GM12865 (cell line): ENCODE measurements around the gene EIF4B.

ENCODE experiments used
- DNase-seq: peaks from one replicate; pipeline ENCODE4 v3.0.0; 2010; ENCODE audit warnings: low read depth
- H3K4me3 ChIP-seq: 2 replicates; pipeline ENCODE4 v1.5.1; 2011; ENCODE audit warnings: mild to moderate bottlenecking, low read depth, low read length, control low read depth
- TF ChIP-seq, protein P1 (sequence below): IDR thresholded peaks from 2 replicates; pipeline ENCODE4 v1.5.1; 2011; ENCODE audit warnings: low read length, control low read depth, low read depth, inconsistent platforms; ENCODE audit not compliant: insufficient read depth; ENCODE audit errors: missing control alignments

EIF4B gene

DNA sequence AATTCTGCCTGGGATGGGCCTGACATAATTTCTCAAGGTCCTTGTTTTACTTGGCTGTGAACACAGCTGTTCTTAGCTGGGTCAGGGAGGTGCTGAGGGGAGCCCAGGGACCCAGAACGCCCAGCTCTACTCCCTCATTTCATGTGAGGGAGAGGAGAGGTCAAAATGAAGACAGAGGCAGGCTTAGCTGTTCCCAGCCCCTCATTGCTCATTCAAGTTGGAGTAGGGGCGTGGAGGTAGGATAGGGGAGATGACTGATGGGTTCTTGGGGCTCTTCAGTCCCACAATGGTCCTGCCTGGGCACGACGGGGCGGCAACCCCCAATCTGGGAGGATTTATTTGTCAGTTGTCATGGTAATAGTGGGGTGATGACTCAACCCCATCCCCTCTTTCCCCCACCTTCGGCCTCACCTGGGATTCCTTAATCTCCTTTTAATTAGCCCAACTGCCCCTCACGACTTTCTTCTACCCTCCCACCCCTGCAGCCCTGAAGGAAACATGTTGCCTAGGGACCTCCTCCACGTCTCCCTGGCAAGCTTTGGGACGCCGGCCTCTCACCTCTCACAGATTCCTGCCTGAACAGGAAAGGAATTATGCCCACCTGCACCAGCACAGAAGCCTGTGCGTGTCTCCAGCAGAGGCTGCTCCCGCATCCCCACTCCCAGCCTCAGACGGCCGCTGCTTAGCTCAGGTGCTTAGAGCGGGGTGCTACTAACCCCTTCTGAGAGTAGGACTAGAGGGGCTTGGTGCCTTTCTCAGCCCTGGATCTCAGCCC, 62.7 kb downstream of the EIF4B start:
- TF ChIP-seq, protein P1, sequence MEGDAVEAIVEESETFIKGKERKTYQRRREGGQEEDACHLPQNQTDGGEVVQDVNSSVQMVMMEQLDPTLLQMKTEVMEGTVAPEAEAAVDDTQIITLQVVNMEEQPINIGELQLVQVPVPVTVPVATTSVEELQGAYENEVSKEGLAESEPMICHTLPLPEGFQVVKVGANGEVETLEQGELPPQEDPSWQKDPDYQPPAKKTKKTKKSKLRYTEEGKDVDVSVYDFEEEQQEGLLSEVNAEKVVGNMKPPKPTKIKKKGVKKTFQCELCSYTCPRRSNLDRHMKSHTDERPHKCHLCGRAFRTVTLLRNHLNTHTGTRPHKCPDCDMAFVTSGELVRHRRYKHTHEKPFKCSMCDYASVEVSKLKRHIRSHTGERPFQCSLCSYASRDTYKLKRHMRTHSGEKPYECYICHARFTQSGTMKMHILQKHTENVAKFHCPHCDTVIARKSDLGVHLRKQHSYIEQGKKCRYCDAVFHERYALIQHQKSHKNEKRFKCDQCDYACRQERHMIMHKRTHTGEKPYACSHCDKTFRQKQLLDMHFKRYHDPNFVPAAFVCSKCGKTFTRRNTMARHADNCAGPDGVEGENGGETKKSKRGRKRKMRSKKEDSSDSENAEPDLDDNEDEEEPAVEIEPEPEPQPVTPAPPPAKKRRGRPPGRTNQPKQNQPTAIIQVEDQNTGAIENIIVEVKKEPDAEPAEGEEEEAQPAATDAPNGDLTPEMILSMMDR: no peak
- H3K4me3 ChIP-seq: no peak overlapping the region
- DNase-seq: no peak

DNA sequence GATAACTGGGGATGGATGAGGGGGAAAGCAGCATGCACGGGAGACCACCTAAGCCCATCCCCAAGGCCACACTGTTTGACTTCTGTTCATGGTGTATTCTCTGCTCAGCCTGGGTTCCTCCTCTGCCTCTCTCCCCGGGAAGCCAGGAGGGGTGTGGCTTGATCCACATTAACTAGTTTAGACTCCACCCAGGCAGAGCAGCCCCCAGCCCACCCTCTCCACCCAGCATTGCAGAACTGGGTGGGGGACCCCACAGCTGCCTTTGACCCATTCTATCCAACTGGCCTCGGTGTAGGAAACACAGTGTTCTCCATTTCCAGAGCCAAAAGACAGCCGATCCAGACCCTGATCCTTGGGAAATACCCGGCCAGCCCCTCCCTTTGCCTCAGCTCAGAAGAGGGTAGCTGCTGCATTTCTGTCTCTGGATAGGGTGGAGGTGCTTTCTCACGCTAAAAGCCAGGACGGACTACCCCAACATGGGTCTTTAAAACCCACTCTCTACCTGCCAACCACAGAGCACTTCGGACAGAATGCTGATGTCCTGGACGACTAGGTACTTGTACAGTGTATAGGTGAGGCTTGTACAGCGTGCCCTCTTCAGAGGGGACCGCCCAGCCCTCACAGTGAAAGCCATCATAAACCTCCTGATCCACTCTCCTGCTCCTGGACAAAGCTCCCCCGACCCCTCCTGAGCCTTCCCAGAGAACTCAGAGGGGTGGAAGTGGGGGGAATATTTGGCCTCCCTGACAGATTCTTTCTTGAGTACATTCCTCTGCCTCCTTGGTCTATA, 63.6 kb downstream of the EIF4B start:
- TF ChIP-seq, protein P1: no peak

DNA sequence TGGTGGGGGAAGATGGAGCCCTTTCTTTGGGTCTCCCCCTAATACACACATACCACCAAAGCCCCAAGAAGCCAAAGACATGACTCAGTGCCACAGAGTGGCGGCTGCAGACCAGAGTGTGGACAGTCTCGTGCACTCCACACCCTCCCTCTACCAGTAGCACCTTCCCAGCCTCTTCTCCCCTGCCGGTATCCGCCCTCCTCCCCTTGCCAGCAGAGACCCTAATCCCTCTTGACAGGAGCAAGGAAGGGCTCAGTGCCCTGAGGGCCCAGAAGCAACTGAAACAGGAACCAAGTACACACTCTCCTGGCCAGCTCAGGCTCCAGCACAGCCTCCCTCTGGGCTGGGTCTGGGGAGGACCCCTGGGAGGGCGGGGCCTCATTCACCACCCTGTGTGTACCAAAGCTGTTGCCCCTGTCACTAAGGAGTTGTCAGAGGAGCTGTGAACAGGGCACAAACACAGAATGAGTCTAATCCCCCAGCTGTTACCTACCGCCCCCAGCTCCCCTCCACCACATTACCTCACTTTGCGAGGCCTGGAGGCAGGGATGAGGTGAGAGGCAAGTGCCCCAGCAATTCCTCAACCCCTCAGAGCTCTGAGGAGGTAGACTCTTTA, 64.7 kb downstream of the EIF4B start:
- no peak for DNase-seq
- no peak overlapping the region for H3K4me3 ChIP-seq
- TF ChIP-seq, protein P1: no peak

More for the DNA sequence above, 63.6 kb downstream of the EIF4B start:
- no peak overlapping the region for H3K4me3 ChIP-seq
- DNase-seq: no peak

DNA sequence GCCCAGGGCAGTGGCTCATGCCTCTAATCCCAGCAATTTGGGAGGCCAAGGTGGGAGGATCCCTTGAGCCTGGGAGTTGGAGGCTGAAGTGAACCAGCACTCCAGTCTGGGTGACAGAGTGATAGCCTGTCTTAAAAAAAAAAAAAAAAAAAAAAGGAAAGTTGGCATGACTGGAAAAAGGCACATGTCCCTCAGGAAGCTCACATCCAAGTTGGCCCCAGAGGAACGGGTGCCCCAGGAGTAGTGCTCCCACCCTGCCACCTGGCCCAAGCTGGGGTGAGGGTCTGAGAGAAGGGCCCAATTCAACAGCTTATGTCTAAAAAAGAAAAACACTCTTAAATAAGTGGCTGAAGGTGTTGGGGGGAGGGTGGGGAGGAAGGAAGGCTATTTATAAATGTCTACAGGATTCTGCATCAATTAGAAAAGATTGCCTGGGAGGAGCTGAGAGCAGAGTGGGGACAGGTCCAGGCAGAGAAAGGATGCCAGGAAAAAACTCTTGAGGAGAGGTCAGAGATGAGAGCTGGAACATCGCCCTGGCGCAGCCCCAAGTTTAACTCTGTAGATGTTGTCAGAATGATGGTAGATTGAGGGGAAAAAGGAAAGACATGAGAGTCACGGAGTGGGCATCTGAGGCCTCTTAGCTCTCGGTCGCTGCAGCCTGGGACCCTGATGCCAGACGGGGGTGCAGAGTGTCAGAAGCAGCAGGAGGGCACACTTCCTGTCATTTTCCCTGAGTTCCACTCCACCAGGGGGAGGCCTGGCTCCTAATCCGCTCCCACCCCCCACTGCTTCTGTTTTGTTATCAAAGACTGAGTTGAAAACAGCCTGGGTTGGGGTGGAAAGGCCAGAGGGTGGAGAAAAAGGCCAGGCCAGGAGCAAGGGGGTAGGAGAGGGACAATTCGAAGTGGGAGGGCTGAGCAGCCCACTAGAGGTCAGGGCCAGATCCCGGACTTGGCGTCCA, 65.6 kb downstream of the EIF4B start:
- TF ChIP-seq, protein P1: no peak
- H3K4me3 ChIP-seq: no peak overlapping the region
- DNase-seq: no peak

DNA sequence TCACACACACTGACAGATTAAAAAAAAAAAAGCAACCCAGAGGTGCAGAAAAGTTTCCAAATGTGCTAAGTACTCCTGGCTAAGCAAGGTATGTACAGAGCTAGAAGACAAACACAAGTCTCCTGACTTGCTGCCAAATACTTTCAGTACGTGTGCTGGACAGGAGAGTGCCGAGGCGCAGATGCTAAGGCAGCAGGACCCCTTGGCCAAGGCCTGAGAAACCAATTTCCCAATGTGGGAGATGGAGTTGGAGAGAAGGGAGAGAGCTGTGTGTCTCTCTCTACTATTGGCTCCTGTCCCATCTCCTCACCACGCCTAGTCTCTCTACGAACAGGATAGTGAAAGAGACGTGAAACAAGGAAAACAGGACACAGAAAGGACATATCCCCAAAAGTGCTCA, 67.6 kb downstream of the EIF4B start:
- TF ChIP-seq, protein P1: no peak
- H3K4me3 ChIP-seq: no peak overlapping the region
- DNase-seq: no peak
